CD4-positive, CD25-positive, alpha-beta regulatory T cell (primary cell): Measurements from ENCODE around the gene C10orf90. TPM values are rescaled to one million over a fixed set of nuclear protein-coding genes. Genes with fewer than 3 reads are reported as not detected.
A peak's percentile ranks its signal among the peaks of the same experiment; 100 is the strongest.

ENCODE experiments used
- ATAC-seq, 2 donors: fragments of 150-1000 bp; cut with Tn5 transposase; one replicate each; pipeline ENCODE4 v1.10.0; 2021; ENCODE audit warnings: low read depth in 2 of 2, moderate number of reproducible peaks in 2 of 2, moderate library complexity in 1 of 2
- DNase-seq, 3 donors: peaks; one replicate each; pipeline versions ENCODE4 v3.0.0 to v3.0.0-alpha.2; 2012 to 2022; ENCODE audit warnings: mixed read lengths in 1 of 3
- H3K27ac ChIP-seq: one replicate; pipeline ENCODE4 v1.7.0; 2013; ENCODE audit warnings: mild to moderate bottlenecking, low read length; ENCODE audit not compliant: insufficient read depth, poor library complexity, severe bottlenecking
- H3K27me3 ChIP-seq: one replicate; pipeline ENCODE4 v1.7.0; 2013; ENCODE audit warnings: low read length; ENCODE audit not compliant: control insufficient read depth, insufficient read depth
- H3K36me3 ChIP-seq: one replicate; pipeline ENCODE4 v1.7.0; 2013; ENCODE audit warnings: mild to moderate bottlenecking, low read length, moderate library complexity; ENCODE audit not compliant: control insufficient read depth, insufficient read depth
- H3K4me1 ChIP-seq: 2 replicates; pipeline ENCODE4 v1.7.0; 2013; ENCODE audit warnings: mild to moderate bottlenecking, low read length; ENCODE audit not compliant: insufficient read depth, control insufficient read depth, poor library complexity, severe bottlenecking
- H3K4me3 ChIP-seq: one replicate; pipeline ENCODE4 v1.7.0; 2013; ENCODE audit warnings: low read depth, mild to moderate bottlenecking, low read length, moderate library complexity
- H3K9me3 ChIP-seq, 2 experiments: 1 replicate in 1 of 2; 2 replicates in 1 of 2; pipeline ENCODE4 v1.7.0; 2013; ENCODE audit warnings: low read length in 2 of 2, mild to moderate bottlenecking in 1 of 2, moderate library complexity in 1 of 2; ENCODE audit not compliant: control insufficient read depth in 2 of 2
- H3K27ac Mint-ChIP-seq, 3 donors: one replicate each; pipeline ENCODE4 v1.8.0; 2020 to 2022; ENCODE audit warnings: mild to moderate bottlenecking in 3 of 3, mixed read lengths in 3 of 3, moderate library complexity in 2 of 3
- H3K27me3 Mint-ChIP-seq: one replicate; pipeline ENCODE4 v1.8.0; 2022; ENCODE audit warnings: mild to moderate bottlenecking, mixed read lengths
- H3K36me3 Mint-ChIP-seq: one replicate; pipeline ENCODE4 v1.8.0; 2020; ENCODE audit warnings: mixed read lengths
- H3K4me1 Mint-ChIP-seq, 4 donors: one replicate each; pipeline ENCODE4 v1.8.0; 2020 to 2022; ENCODE audit warnings: mixed read lengths in 4 of 4, mild to moderate bottlenecking in 1 of 4
- H3K4me3 Mint-ChIP-seq, 4 donors: one replicate each; pipeline ENCODE4 v1.8.0; 2020 to 2022; ENCODE audit warnings: mild to moderate bottlenecking in 4 of 4, mixed read lengths in 4 of 4, moderate library complexity in 3 of 4
- H3K9me3 Mint-ChIP-seq, 7 donors: one replicate each; pipeline ENCODE4 v1.8.0; 2020 to 2022; ENCODE audit warnings: mixed read lengths in 7 of 7, mild to moderate bottlenecking in 3 of 7, moderate library complexity in 2 of 7
- polyA plus RNA-seq, 4 donors: library from polyadenylated mRNA; unstranded; fragments of 300-500 nt; fragmentation: Illumina TruSeq; gene quantifications; one replicate each; pipeline ENCODE4 v1.2.3, GENCODE V29; 2021
- total RNA-seq: library from RNA; stranded (reverse); gene quantifications from one replicate; pipeline ENCODE4 v1.2.3, GENCODE V29; 2022

The C10orf90 gene
- total and polyA plus RNA-seq, 5 donors from 2014 or later = not detected

DNA sequence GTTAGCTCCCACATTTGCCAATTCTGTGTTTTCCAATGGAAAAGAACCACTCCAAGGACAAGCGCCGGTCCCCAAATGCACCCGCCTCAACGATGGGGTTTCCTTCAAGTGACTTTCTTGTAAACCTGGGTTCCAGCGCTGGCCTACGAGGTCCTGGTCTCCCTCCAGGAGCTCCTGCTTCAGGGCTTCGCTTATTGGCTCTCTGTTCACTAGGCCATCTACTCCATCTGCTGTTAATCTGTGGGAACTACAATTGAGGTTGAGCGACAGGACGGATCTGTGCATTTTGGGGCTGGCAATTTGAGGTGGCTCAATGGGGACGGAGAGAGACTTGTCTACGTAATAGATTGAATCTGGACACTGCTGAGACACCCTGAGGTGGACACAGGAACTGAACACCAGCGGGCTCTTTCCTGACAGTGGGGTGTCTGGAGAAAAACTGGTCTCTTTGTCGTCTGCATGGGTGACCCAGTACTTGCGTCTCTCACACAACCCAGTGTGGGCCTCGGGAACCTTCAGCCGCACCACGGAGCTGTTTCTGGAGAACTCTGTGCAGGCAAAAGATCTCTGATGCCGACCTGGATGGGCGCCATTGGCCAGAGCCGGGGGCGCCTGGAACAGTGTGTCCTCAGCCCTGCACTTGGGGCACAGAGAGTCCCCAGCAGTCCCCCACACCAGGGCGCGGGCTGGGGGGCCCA, 166.3 kb downstream of the C10orf90 start:
- Mint-ChIP-seq H3K9me3 (no peaks in the 10 kb centered on the region), H3K27me3 (no peaks in the 10 kb centered on the region), H3K4me1 (peaks cover 0 to 3% (median 0%) of the 10 kb centered on the region in 4 donors), H3K27ac (no peak overlapping the region), H3K4me3 (no peak overlapping the region), H3K36me3 (no peaks in the 10 kb centered on the region)
- no peak for ATAC-seq
- Histone ChIP-seq H3K4me1 (no peaks in the 10 kb centered on the region), H3K36me3 (no peaks in the 10 kb centered on the region), H3K4me3 (no peak overlapping the region), H3K27me3 (no peaks in the 10 kb centered on the region), H3K27ac (no peak overlapping the region), H3K9me3 (no peaks in the 10 kb centered on the region)
- DNase-seq = peak in 2 of 3 donors; percentile 24 to 36

- Mint-ChIP-seq H3K4me1 (peaks cover 0 to 3% (median 0%) of the 10 kb centered on the region in 4 donors), H3K27me3 (no peaks in the 10 kb centered on the region), H3K27ac (no peak overlapping the region), H3K4me3 (no peak overlapping the region), H3K36me3 (no peaks in the 10 kb centered on the region), H3K9me3 (no peaks in the 10 kb centered on the region)
- Histone ChIP-seq H3K9me3 (no peaks in the 10 kb centered on the region), H3K27me3 (no peaks in the 10 kb centered on the region), H3K4me1 (no peaks in the 10 kb centered on the region), H3K36me3 (no peaks in the 10 kb centered on the region), H3K27ac (no peak overlapping the region), H3K4me3 (no peak overlapping the region)
- no peak for DNase-seq
- ATAC-seq = no peak
Observed at GRCh38 chr10:126503392-126504062, 167.0 kb downstream of the C10orf90 start.

GRCh38 chr10:126502441-126502840, 168.1 kb downstream of the C10orf90 start:
- DNase-seq = no peak
- Histone ChIP-seq H3K36me3 (no peaks in the 10 kb centered on the region), H3K27ac (no peak overlapping the region), H3K27me3 (no peaks in the 10 kb centered on the region), H3K9me3 (no peaks in the 10 kb centered on the region), H3K4me1 (no peaks in the 10 kb centered on the region), H3K4me3 (no peak overlapping the region)
- ATAC-seq = no peak
- H3K4me1 Mint-ChIP-seq = peaks cover 0 to 3% (median 0%) of the 10 kb centered on the region in 4 donors
- H3K4me3 Mint-ChIP-seq = no peak overlapping the region
- no peak overlapping the region for H3K27ac Mint-ChIP-seq
- no peaks in the 10 kb centered on the region for H3K36me3 Mint-ChIP-seq
- no peaks in the 10 kb centered on the region for H3K9me3 Mint-ChIP-seq
- no peaks in the 10 kb centered on the region for H3K27me3 Mint-ChIP-seq

- no peak overlapping the region for H3K27ac Mint-ChIP-seq
- no peaks in the 10 kb centered on the region for H3K27me3 Mint-ChIP-seq
- Histone ChIP-seq H3K36me3 (no peaks in the 10 kb centered on the region), H3K27me3 (no peaks in the 10 kb centered on the region), H3K27ac (no peak overlapping the region), H3K4me1 (no peaks in the 10 kb centered on the region), H3K9me3 (no peaks in the 10 kb centered on the region), H3K4me3 (no peak overlapping the region)
- H3K4me3 Mint-ChIP-seq = no peak overlapping the region
- ATAC-seq = no peak
- H3K9me3 Mint-ChIP-seq = no peaks in the 10 kb centered on the region
- H3K4me1 Mint-ChIP-seq = peaks cover 0 to 3% (median 0%) of the 10 kb centered on the region in 4 donors
- no peaks in the 10 kb centered on the region for H3K36me3 Mint-ChIP-seq
- no peak for DNase-seq
Observed at GRCh38 chr10:126501828-126502227, 168.7 kb downstream of the C10orf90 start.

- no peaks in the 10 kb centered on the region for H3K36me3 Mint-ChIP-seq
- H3K27me3 ChIP-seq = no peaks in the 10 kb centered on the region
- H3K9me3 Mint-ChIP-seq = no peaks in the 10 kb centered on the region
- peaks cover 0 to 3% (median 0%) of the 10 kb centered on the region in 4 donors for H3K4me1 Mint-ChIP-seq
- no peak overlapping the region for H3K4me3 ChIP-seq
- no peak overlapping the region for H3K27ac Mint-ChIP-seq
- H3K4me3 Mint-ChIP-seq = no peak overlapping the region
- no peaks in the 10 kb centered on the region for H3K27me3 Mint-ChIP-seq
- H3K27ac ChIP-seq = no peak overlapping the region
- H3K36me3 ChIP-seq = no peaks in the 10 kb centered on the region
- no peak for ATAC-seq
- H3K4me1 ChIP-seq = no peaks in the 10 kb centered on the region
- H3K9me3 ChIP-seq = no peaks in the 10 kb centered on the region
- no peak for DNase-seq
Observed at GRCh38 chr10:126500866-126501265, 169.6 kb downstream of the C10orf90 start.

- no peak overlapping the region for H3K4me3 ChIP-seq
- Mint-ChIP-seq H3K4me3 (no peak overlapping the region), H3K27me3 (no peaks in the 10 kb centered on the region), H3K27ac (no peak overlapping the region), H3K9me3 (peaks cover 0 to 2% (median 0%) of the 10 kb centered on the region in 7 donors), H3K4me1 (peaks cover 0 to 3% (median 0%) of the 10 kb centered on the region in 4 donors), H3K36me3 (no peaks in the 10 kb centered on the region)
- no peaks in the 10 kb centered on the region for H3K36me3 ChIP-seq
- DNase-seq (no peak), ATAC-seq (no peak)
- H3K27me3 ChIP-seq = no peaks in the 10 kb centered on the region
- no peak overlapping the region for H3K27ac ChIP-seq
- no peaks in the 10 kb centered on the region for H3K4me1 ChIP-seq
- no peaks in the 10 kb centered on the region for H3K9me3 ChIP-seq
Observed at GRCh38 chr10:126500185-126500584, 170.3 kb downstream of the C10orf90 start.

DNA sequence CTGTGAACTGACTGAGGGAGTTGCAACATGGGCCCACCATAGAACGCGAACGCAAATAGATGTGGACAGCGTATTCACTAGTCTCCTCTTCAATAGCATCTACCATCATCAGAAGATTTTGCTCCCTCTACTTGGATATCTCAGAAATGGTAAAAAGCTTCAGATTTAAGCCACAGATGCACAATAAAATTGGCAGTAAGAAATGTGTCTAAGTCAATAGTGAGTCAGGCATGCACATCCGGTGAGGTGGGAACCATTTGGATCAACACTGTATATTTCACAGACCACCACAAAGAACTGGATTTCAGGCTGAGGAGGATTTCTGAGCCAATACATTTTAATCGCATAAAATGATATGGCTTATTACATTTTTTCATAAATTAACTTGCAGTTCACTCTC, 170.7 kb downstream of the C10orf90 start:
- peaks cover 0 to 3% (median 0%) of the 10 kb centered on the region in 4 donors for H3K4me1 Mint-ChIP-seq
- DNase-seq = no peak
- no peak overlapping the region for H3K4me3 Mint-ChIP-seq
- H3K9me3 Mint-ChIP-seq = peaks cover 0 to 2% (median 0%) of the 10 kb centered on the region in 7 donors
- ATAC-seq = no peak
- Histone ChIP-seq H3K4me3 (no peak overlapping the region), H3K36me3 (no peaks in the 10 kb centered on the region), H3K27ac (no peak overlapping the region), H3K4me1 (no peaks in the 10 kb centered on the region), H3K27me3 (no peaks in the 10 kb centered on the region), H3K9me3 (no peaks in the 10 kb centered on the region)
- H3K27me3 Mint-ChIP-seq = no peaks in the 10 kb centered on the region
- no peaks in the 10 kb centered on the region for H3K36me3 Mint-ChIP-seq
- H3K27ac Mint-ChIP-seq = no peak overlapping the region

- no peak overlapping the region for H3K27ac Mint-ChIP-seq
- H3K27ac ChIP-seq = no peak overlapping the region
- H3K27me3 ChIP-seq = no peaks in the 10 kb centered on the region
- no peaks in the 10 kb centered on the region for H3K4me1 ChIP-seq
- no peaks in the 10 kb centered on the region for H3K27me3 Mint-ChIP-seq
- H3K9me3 ChIP-seq = no peaks in the 10 kb centered on the region
- DNase-seq = no peak
- no peak overlapping the region for H3K4me3 ChIP-seq
- no peaks in the 10 kb centered on the region for H3K36me3 ChIP-seq
- H3K9me3 Mint-ChIP-seq = peaks cover 0 to 2% (median 0%) of the 10 kb centered on the region in 7 donors
- no peaks in the 10 kb centered on the region for H3K4me1 Mint-ChIP-seq
- no peak overlapping the region for H3K4me3 Mint-ChIP-seq
- no peaks in the 10 kb centered on the region for H3K36me3 Mint-ChIP-seq
- ATAC-seq = no peak
Observed at GRCh38 chr10:126497672-126498071, 172.8 kb downstream of the C10orf90 start.
